Thyroid gland (tissue), 4 donors: ENCODE measurements around the gene OSBPL3. TPM values are rescaled to one million over a fixed set of nuclear protein-coding genes. Genes with fewer than 3 reads are reported as not detected.

Source experiments
- DNase-seq, 2 donors: peaks; one replicate each; pipeline ENCODE4 v3.0.0-alpha.2; 2019
- H3K27ac ChIP-seq, 3 donors: fragments of 200-600 bp; sonication (generic); 1 replicate in 2 of 3; 2 replicates in 1 of 3; pipeline ENCODE4 v1.5.1; 2016 to 2019; ENCODE audit warnings: mild to moderate bottlenecking in 1 of 3, moderate library complexity in 1 of 3
- H3K27me3 ChIP-seq: fragments of 200-600 bp; sonication (generic); one replicate; pipeline ENCODE4 v1.5.1; 2019
- H3K36me3 ChIP-seq, 2 donors: fragments of 200-600 bp; sonication (generic); one replicate each; pipeline ENCODE4 v1.5.1; 2016 to 2019
- H3K4me1 ChIP-seq, 2 donors: fragments of 200-600 bp; sonication (generic); one replicate each; pipeline ENCODE4 v1.5.1; 2017 to 2019
- H3K4me3 ChIP-seq, 3 donors: fragments of 200-600 bp; sonication (generic); replicated peaks in 1 of 3; 1 replicate in 2 of 3; 2 replicates in 1 of 3; pipeline ENCODE4 v1.5.1; 2016; ENCODE audit warnings: mild to moderate bottlenecking in 1 of 3
- H3K9me3 ChIP-seq: fragments of 200-600 bp; sonication (generic); one replicate; pipeline ENCODE4 v1.5.1; 2017
- POLR2A ChIP-seq, 2 donors: fragments of 450-650 bp; IDR thresholded peaks; one replicate each; pipeline ENCODE4 v1.6.1; 2017; ENCODE audit warnings: antibody characterized with exemption in 2 of 2, mild to moderate bottlenecking in 2 of 2, moderate library complexity in 1 of 2
- WGBS, 2 donors: methylation state at CpG; one replicate each; pipeline ENCODE4 v1.1.5; 2017; 5-methylcytosine and 5-hydroxymethylcytosine counted together
- intact Hi-C: fragments of 100-400 bp; cut with DNase I; formaldehyde crosslinking; loops from one replicate; pipeline ENCODE4 v1.15.1; 2023
- total RNA-seq, 4 donors: library from RNA; depleted of rRNA; stranded (reverse); fragments of >200 nt; gene quantifications; one replicate each; pipeline ENCODE4 v1.2.3, GENCODE V29; 2016
- TF ChIP-seq, protein P1 (sequence below), 6 experiments: fragments of 200-600 bp in 3 of 6; fragments of 450-650 bp in 3 of 6; sonication (generic) in 3 of 6; IDR thresholded peaks; one replicate each; pipeline ENCODE4 v1.5.1; 2016 to 2019; ENCODE audit warnings: antibody characterized with exemption in 6 of 6, mild to moderate bottlenecking in 2 of 6, inconsistent platforms in 1 of 6, moderate library complexity in 1 of 6

Gene OSBPL3
- total RNA-seq, 4 donors from 2014 or later: 22.1 to 41.7 (median 34.3) TPM

DNA sequence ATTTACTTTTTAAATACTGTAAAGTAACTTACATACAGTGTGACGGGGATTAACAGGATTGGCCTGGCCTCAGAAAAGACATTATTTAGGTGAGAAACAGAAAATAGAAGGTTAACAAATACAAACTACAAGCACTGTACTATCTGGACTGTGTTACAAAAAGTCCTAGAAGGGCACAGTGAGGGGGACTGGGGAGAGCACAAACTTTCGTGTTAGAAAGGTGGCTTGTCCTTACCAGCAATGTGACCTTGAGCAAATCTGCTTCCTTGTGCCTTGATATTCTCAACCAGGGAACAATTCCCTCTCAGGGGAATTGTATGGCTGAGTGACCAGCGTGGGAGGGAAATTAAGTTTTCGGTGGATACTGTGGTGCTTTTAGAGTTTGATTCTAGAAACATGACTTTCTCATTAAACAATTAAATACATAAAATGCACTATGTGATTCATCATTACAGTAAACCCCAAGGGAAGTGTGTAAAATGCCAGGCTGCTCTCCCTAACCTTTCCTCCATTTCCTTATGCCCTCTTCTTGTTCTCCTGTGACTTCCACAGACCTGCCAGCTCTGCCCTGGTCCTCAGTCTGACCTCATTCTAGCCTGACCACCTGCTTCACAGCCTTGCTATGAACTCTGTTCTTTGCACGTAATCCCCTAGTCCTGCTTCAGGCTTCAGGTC lies 57.7 kb downstream of the OSBPL3 start:
- DNase-seq: no peak
- TF ChIP-seq, protein P1, sequence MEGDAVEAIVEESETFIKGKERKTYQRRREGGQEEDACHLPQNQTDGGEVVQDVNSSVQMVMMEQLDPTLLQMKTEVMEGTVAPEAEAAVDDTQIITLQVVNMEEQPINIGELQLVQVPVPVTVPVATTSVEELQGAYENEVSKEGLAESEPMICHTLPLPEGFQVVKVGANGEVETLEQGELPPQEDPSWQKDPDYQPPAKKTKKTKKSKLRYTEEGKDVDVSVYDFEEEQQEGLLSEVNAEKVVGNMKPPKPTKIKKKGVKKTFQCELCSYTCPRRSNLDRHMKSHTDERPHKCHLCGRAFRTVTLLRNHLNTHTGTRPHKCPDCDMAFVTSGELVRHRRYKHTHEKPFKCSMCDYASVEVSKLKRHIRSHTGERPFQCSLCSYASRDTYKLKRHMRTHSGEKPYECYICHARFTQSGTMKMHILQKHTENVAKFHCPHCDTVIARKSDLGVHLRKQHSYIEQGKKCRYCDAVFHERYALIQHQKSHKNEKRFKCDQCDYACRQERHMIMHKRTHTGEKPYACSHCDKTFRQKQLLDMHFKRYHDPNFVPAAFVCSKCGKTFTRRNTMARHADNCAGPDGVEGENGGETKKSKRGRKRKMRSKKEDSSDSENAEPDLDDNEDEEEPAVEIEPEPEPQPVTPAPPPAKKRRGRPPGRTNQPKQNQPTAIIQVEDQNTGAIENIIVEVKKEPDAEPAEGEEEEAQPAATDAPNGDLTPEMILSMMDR (IDR thresholded peaks at IDR 0.05): no peak
- TF ChIP-seq POLR2A (IDR thresholded peaks at IDR 0.05): no peak
- intact Hi-C loops: no loop called here
- peaks cover 7 to 15% of the 10 kb centered on the region in 2 donors for H3K4me1 ChIP-seq
- no peaks in the 10 kb centered on the region for H3K36me3 ChIP-seq
- 78 to 82% methylated on average over 5 of the region's 5 CpGs for WGBS, 2 donors
- no peak overlapping the region for H3K4me3 ChIP-seq
- H3K27ac ChIP-seq: no peak overlapping the region
- H3K9me3 ChIP-seq: no peaks in the 10 kb centered on the region
- no peaks in the 10 kb centered on the region for H3K27me3 ChIP-seq

DNA sequence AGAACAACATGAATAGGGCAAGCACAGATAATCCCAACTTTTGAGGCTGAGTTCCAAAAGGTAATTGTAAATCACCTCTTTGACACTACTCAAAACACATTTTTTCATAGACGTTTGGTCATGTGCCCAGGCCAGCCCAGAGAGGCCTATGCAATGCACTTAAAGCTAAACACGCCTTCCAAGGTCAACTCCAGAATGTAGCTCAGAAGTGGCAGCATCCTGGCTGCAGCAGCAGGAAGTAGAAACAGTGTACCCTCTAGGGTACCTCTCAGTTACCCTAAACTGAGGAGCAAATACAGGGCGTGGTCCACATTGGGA lies 58.7 kb downstream of the OSBPL3 start:
- no peak for DNase-seq
- H3K27ac ChIP-seq: no peak overlapping the region
- no peak overlapping the region for H3K4me3 ChIP-seq
- H3K36me3 ChIP-seq: no peaks in the 10 kb centered on the region
- H3K4me1 ChIP-seq: peaks cover 7 to 15% of the 10 kb centered on the region in 2 donors
- TF ChIP-seq, protein P1 (IDR thresholded peaks at IDR 0.05): no peak
- TF ChIP-seq POLR2A (IDR thresholded peaks at IDR 0.05): no peak
- WGBS, 2 donors: 52 to 58% methylated on average over 3 of the region's 3 CpGs
- intact Hi-C loops: no loop called here
- H3K27me3 ChIP-seq: no peaks in the 10 kb centered on the region
- H3K9me3 ChIP-seq: no peaks in the 10 kb centered on the region

DNA sequence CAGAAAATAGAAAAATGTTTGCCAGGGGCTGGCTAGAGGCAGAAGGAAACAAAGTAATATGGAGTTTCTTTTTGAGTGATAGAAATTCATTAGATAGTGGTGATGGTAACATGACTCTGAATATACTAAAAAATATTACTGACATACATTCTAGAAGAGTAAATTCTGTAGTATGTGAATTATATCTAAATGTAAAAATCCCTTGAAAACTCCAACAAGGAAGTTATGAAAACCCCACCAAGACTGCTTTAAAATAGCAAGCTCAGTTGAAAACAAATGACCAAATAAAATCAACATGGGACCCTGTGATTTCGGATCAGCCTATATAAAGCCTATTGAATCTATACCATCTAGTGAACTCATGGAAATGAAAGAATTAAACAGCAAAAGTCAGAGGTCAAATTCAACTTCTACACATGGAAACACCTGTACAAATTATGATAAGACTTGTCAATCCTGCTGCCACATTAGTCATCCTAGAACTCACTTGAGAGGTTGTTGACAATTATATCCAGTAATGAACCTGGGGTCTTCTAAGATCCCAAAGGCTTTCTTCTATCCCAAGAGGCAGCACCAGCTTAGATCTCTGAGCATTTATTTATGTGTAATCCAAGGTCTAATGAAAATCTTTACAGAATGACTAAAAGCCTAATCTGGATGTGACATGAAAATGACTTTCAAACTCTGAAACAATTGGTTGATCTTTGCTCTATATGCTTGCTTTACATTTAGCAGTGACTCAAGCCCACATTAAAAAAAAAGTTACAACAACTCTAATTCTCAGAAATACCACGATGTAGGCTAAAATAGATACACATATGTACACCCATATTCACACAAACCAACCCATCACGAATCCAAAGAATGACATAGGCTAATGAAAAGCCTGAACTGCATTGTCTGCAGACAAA lies 59.3 kb downstream of the OSBPL3 start:
- TF ChIP-seq POLR2A (IDR thresholded peaks at IDR 0.05): no peak
- TF ChIP-seq, protein P1 (IDR thresholded peaks at IDR 0.05): no peak
- WGBS, 2 donors: 82 to 86% methylated on average over 3 of the region's 3 CpGs
- H3K36me3 ChIP-seq: no peaks in the 10 kb centered on the region
- no peak for DNase-seq
- intact Hi-C loops: no loop called here
- H3K27me3 ChIP-seq: no peaks in the 10 kb centered on the region
- no peak overlapping the region for H3K27ac ChIP-seq
- H3K4me1 ChIP-seq: peaks cover 7 to 15% of the 10 kb centered on the region in 2 donors
- no peak overlapping the region for H3K4me3 ChIP-seq
- no peaks in the 10 kb centered on the region for H3K9me3 ChIP-seq

DNA sequence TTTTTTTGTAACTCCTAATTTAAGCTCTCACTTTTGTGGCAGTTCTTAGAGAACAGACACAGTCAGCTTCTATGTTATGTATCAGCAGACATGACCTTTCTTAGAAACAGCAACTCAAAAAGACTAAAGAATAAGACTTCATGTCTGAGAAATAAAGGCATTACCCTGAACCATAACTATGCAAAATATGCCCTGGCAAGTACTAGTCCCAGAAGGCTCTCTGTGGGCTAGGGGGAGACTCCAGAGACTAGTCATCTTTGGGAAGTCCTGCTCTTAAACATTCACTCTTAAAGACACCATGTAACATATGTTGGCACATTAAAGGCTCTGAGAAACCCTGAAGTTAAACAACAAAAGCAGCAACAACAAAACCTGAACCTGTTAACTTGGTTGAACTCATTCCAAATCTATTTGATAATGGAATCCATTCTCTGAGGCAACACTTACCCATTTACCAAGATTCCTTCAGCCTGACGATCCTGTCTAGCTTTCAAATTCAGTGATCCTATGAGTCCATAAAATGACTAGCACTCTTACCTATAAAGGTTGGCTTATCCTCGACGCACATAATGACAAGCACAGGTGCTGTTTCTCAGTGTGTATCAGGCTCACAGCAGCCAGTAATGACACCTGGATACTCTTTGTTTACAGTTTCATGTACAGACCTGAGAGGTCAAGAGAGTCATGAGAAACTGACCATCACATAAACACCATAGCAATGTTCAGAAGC lies 62.3 kb downstream of the OSBPL3 start:
- TF ChIP-seq, protein P1 (IDR thresholded peaks at IDR 0.05): no peak
- TF ChIP-seq POLR2A (IDR thresholded peaks at IDR 0.05): no peak
- H3K4me3 ChIP-seq: no peak overlapping the region
- no peaks in the 10 kb centered on the region for H3K27me3 ChIP-seq
- no peak overlapping the region for H3K27ac ChIP-seq
- intact Hi-C loops: no loop called here
- no peak for DNase-seq
- no peaks in the 10 kb centered on the region for H3K9me3 ChIP-seq
- H3K36me3 ChIP-seq: no peaks in the 10 kb centered on the region
- 75 to 91% methylated on average over 3 of the region's 3 CpGs for WGBS, 2 donors
- H3K4me1 ChIP-seq: peaks cover 7 to 15% of the 10 kb centered on the region in 2 donors
